Measurements from ENCODE around the gene PCMTD2. TPM values are rescaled to one million over a fixed set of nuclear protein-coding genes. Genes with fewer than 3 reads are reported as not detected.
"Not testable (repeated sequence)": the region's sequence is repeated elsewhere in the genome, so short reads cannot be mapped to it uniquely, and the experiment has no call there.

Gene PCMTD2
- polyA plus RNA-seq, 1 donor from 2014 or later = 35.7 TPM

DNA sequence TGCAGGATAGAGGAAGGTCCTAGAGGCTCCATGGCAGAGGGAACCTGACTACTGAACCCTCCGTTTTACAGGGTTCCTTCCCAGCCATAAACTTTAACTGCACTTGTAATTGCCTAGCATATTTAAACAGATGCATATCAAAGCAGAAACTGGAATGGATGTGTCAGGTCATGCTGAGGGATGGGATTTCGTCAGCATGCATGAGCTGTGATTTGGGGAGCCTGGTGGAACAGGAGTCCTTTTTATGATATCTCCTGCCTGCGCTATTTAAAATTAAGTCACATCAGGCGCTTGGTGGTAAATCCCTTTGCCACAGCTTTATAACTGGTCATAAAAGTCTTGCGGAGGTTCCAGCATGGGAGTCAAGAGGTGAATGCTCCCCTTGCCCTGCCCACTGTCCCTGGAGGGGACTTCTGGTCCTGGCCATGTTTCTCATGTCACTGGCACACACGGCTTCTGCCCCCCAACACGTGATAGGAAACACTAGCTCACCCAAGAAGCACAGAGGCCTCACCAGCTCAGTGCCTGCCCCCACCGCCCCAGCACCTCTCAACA is 26.0 kb upstream of the PCMTD2 start:
- peaks cover 7% of the 10 kb centered on the region for H3K27me3 Mint-ChIP-seq
- peaks cover 0 to 7% (median 5%) of the 10 kb centered on the region in 3 donors for H3K4me1 Mint-ChIP-seq
- no peak overlapping the region for H3K4me3 Mint-ChIP-seq
- no peaks in the 10 kb centered on the region for H3K9me3 Mint-ChIP-seq
- H3K27ac Mint-ChIP-seq = no peak overlapping the region
- H3K36me3 Mint-ChIP-seq = no peaks in the 10 kb centered on the region

GRCh38 chr20:64230461-64231145 is 24.9 kb upstream of the PCMTD2 start:
- Mint-ChIP-seq H3K36me3 (no peaks in the 10 kb centered on the region), H3K4me1 (peaks cover 0 to 7% (median 5%) of the 10 kb centered on the region in 3 donors), H3K9me3 (no peaks in the 10 kb centered on the region), H3K4me3 (no peak overlapping the region), H3K27ac (peak overlapping the region in 1 of 3 donors; percentile 59), H3K27me3 (peaks cover 7% of the 10 kb centered on the region)

DNA sequence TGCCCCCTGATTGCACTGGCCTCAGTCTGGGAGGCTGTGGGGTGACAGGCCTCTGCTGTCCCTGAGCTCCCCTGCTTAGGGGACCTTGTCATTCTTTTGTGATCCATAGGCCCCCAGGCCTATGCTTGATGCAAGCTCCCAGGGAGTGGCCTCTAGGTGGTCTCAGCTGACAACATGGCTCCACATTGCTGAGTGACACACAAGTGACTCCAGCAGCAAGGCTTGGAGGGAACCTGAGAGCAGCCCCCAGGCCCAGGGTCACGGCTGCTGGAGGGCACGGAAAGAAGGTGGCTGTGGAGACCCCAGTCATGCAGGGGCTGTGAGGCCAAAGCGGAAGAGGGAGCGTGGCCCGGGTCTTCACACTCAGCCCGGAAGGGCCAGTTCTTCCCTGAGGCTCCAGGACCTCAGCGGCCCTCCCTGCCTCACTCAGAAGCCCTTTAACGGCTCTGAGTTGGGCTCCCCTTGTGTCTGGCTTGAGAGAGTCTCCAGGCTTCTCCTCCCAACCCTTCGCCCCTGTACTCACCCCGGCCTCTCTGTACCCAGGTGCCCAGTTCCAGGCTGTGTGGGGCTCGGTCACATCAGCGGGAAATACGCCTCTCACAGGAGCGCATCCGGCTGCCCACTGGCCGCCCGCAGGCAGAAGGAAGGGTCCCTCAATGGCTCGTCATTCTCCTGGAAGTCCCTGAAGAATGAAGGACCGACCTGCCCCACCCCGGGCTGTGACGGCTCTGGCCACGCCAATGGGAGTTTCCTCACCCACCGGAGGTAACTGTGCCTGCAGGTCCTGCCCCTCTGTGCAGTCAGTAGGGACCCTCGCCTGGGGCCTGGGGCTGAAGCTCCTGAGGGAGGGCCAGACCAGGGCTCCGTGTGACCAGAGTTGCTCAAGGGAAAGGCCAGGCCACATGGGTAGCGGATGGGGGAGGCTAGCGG is 23.7 kb upstream of the PCMTD2 start:
- Mint-ChIP-seq H3K27me3 (peaks cover 6% of the 10 kb centered on the region), H3K36me3 (no peaks in the 10 kb centered on the region), H3K4me1 (peaks cover 0 to 7% (median 5%) of the 10 kb centered on the region in 3 donors), H3K27ac (no peak overlapping the region), H3K9me3 (no peaks in the 10 kb centered on the region), H3K4me3 (no peak overlapping the region)

- Mint-ChIP-seq H3K9me3 (no peaks in the 10 kb centered on the region), H3K36me3 (no peaks in the 10 kb centered on the region), H3K27ac (no peak overlapping the region), H3K27me3 (peaks cover 6% of the 10 kb centered on the region), H3K4me1 (peaks cover 0 to 7% (median 5%) of the 10 kb centered on the region in 3 donors), H3K4me3 (no peak overlapping the region)
These were observed 22.8 kb upstream of the PCMTD2 start for GRCh38 chr20:64232794-64233193.

- H3K4me1 Mint-ChIP-seq = peaks cover 0 to 7% (median 4%) of the 10 kb centered on the region in 3 donors
- H3K9me3 Mint-ChIP-seq = no peaks in the 10 kb centered on the region
- no peak overlapping the region for H3K27ac Mint-ChIP-seq
- no peaks in the 10 kb centered on the region for H3K27me3 Mint-ChIP-seq
- H3K36me3 Mint-ChIP-seq = no peaks in the 10 kb centered on the region
- H3K4me3 Mint-ChIP-seq = no peak overlapping the region
These were observed 21.8 kb upstream of the PCMTD2 start for GRCh38 chr20:64233725-64234124.

DNA sequence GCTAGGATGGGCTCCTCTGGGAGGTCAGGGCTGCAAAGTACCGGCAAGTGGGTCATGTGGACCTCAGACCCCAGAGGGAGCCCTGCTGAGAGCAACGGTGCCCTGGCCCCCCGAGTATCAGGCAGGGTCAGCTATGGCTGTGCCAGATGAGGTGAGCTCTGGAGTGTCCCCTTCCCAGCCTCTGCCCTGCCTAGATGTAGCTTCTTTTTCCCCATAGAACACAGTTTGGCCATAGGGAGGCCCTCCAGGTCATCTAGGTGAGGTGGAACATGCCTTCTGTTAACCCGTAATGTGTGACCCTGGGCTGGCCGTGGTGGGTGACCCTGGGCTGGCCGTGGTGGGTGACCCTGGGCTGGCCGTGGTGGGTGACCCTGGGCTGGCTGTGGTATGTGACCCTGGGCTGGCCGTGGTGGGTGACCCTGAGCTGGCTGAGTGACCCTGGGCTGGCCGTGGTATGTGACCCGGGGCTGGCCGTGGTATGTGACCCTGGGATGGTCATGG is 21.2 kb upstream of the PCMTD2 start:
- Mint-ChIP-seq H3K9me3 (no peaks in the 10 kb centered on the region), H3K36me3 (no peaks in the 10 kb centered on the region), H3K27me3 (no peaks in the 10 kb centered on the region), H3K4me3 (no peak overlapping the region), H3K4me1 (peaks cover 0 to 9% (median 7%) of the 10 kb centered on the region in 3 donors), H3K27ac (no peak overlapping the region)

DNA sequence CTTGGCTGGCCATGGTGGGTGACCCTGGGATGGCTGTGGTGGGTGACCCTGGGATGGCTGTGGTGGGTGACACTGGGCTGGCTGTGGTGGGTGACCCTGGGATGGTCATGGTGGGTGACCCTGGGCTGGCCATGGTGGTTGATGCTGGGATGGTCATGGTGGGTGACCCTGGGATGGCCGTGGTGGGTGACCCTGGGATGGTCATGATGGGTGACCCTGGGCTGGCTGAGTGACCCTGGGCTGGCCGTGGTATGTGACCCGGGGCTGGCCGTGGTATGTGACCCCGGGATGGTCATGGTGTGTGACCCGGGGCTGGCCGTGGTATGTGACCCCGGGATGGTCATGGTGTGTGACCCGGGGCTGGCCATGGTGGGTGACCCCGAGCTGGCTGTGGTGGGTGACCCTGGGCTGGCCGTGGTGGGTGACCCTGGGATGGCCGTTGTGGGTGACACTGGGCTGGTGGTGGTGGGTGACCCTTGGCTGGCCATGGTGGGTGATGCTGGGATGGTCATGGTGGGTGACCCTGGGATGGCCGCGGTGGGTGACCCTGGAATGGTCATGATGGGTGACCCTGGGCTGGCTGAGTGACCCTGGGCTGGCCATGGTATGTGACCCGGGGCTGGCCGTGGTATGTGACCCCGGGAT is 20.5 kb upstream of the PCMTD2 start:
- not testable (repeated sequence) for H3K27ac Mint-ChIP-seq

DNA sequence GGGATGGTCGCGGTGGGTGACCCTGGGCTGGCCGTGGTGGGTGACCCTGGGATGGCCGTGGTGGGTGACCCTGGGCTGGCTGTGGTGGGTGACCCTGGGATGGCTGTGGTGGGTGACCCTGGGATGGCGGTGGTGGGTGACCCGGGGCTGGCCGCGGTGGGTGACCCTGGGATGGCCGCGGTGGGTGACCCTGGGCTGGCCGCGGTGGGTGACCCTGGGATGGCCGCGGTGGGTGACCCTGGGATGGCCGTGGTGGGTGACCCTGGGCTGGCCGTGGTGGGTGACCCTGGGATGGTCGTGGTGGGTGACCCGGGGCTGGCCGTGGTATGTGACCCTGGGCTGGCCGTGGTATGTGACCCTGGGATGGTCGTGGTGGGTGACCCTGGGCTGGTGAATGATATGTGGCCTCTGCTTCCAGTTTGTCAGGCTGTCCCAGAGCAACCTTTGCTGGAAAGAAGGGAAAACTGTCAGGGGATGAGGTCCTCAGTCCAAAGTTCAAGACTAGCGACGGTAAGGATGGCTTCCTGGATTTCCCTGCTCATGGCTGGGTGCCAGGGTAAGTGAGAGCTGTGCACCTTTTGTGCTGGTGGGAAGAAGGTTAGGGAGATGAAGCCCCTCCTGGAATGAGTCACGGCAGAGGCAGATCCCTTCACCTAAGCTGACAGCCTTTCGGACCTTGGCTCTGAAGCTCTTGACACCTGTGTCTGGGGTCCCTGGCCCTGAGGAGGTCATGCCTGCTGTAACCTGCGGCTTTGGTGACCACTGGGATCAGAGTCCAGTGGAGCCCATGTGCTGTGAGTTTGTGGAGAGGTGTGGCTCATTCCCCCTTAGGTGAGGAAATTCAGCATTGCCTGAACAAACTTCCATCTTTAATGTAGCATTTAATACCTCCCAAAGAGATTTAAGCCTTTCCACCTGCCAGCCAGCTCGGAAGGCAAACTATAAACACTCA is 19.1 kb upstream of the PCMTD2 start:
- no peaks in the 10 kb centered on the region for H3K9me3 Mint-ChIP-seq
- H3K4me1 Mint-ChIP-seq = peaks cover 0 to 9% (median 5%) of the 10 kb centered on the region in 3 donors
- H3K27ac Mint-ChIP-seq = no peak overlapping the region
- H3K27me3 Mint-ChIP-seq = no peaks in the 10 kb centered on the region
- H3K36me3 Mint-ChIP-seq = no peaks in the 10 kb centered on the region
- H3K4me3 Mint-ChIP-seq = no peak overlapping the region

More for the DNA sequence above, 20.5 kb upstream of the PCMTD2 start:
- not testable (repeated sequence) for H3K4me3 Mint-ChIP-seq, H3K36me3 Mint-ChIP-seq, H3K9me3 Mint-ChIP-seq, H3K4me1 Mint-ChIP-seq, H3K27me3 Mint-ChIP-seq

DNA sequence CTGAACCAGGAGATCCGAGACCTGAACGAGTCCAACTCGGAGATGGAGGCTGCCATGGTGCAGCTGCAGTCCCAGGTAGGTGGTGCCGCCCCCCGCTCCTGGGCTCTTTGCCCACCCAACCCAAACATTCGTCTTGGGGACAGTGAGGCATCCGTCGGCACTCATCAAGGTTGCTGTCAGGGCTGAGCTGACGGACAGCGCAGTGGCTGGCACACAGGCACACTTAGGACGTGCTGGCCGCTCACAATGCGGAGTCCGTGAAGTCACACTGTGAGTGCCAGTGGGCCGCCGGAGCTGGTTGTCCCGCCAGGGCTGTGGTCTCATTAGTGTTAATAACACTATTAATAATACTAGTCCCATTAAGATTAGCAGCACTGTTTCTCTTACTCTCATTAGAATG is 18.2 kb upstream of the PCMTD2 start:
- no peak overlapping the region for H3K27ac Mint-ChIP-seq
- H3K36me3 Mint-ChIP-seq = no peaks in the 10 kb centered on the region
- H3K4me1 Mint-ChIP-seq = peaks cover 0 to 9% (median 5%) of the 10 kb centered on the region in 3 donors
- no peak overlapping the region for H3K4me3 Mint-ChIP-seq
- H3K27me3 Mint-ChIP-seq = peaks cover 5% of the 10 kb centered on the region
- no peaks in the 10 kb centered on the region for H3K9me3 Mint-ChIP-seq

DNA sequence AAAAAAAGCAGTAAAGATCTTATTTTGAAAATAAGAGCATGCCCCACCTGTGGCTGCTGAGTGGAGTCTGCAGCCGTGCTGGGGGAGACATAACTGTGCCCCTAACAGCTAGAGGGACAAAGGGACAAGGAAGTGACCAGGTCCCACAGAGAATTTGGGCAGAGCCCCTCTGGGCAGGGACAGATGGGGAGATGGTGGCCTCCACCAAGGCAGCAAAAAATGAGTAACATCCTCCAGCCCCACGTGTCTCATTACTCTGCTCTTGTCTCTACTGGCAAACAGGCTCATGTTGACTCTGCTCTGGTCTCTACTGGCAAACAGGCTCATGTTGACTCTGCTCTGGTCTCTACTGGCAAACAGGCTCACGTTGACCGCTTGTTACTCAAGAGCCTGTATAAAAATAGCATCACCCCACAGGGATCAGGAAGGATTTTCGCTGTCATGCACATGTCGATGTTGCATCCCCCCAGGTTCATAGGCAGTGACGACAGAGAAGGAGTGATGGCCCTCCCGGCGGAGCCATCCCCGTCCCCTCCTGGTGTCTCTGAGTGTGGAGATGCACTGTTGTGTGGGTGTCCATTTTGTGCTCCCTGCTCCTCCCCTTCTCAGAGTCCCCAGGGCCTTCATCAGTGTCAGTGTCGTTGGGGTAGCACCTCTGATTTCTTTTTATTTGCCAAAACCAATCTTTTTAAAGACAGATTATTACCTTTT is 17.3 kb upstream of the PCMTD2 start:
- Mint-ChIP-seq H3K4me3 (no peak overlapping the region), H3K9me3 (no peaks in the 10 kb centered on the region), H3K4me1 (peaks cover 0 to 9% (median 5%) of the 10 kb centered on the region in 3 donors), H3K36me3 (no peaks in the 10 kb centered on the region), H3K27ac (no peak overlapping the region), H3K27me3 (peaks cover 5% of the 10 kb centered on the region)

- Mint-ChIP-seq H3K4me3 (no peak overlapping the region), H3K27me3 (peaks cover 5% of the 10 kb centered on the region), H3K36me3 (no peaks in the 10 kb centered on the region), H3K4me1 (peaks cover 0 to 5% (median 0%) of the 10 kb centered on the region in 3 donors), H3K27ac (no peak overlapping the region), H3K9me3 (no peaks in the 10 kb centered on the region)
These were observed 16.6 kb upstream of the PCMTD2 start for GRCh38 chr20:64238851-64239387.

GRCh38 chr20:64239449-64240242 is 15.9 kb upstream of the PCMTD2 start:
- no peaks in the 10 kb centered on the region for H3K36me3 Mint-ChIP-seq

More at GRCh38 chr20:64239449-64240242, 15.9 kb upstream of the PCMTD2 start:
- peaks cover 0 to 5% (median 0%) of the 10 kb centered on the region in 3 donors for H3K4me1 Mint-ChIP-seq
- H3K4me3 Mint-ChIP-seq = peak overlapping the region in 1 of 4 donors; percentile 32
- H3K9me3 Mint-ChIP-seq = no peaks in the 10 kb centered on the region
- no peak overlapping the region for H3K27ac Mint-ChIP-seq
- H3K27me3 Mint-ChIP-seq = peaks cover 7% of the 10 kb centered on the region
